Epithelial cell of esophagus (primary cell): ENCODE results near the gene KLC4.
"Not testable (repeated sequence)": the region's sequence is repeated elsewhere in the genome, so short reads cannot be mapped to it uniquely, and the experiment has no call there.

ENCODE experiments used
- DNase-seq: peaks from one replicate; pipeline ENCODE4 v3.0.0; 2010; ENCODE audit warnings: low read depth
- H3K4me3 ChIP-seq: 2 replicates; pipeline ENCODE4 v1.5.1; 2011; ENCODE audit warnings: mild to moderate bottlenecking, low read length, control low read depth
- CTCF ChIP-seq: IDR thresholded peaks from 2 replicates; pipeline ENCODE4 v1.5.1; 2011; ENCODE audit warnings: low read depth, mild to moderate bottlenecking, low read length, control low read depth, inconsistent platforms; ENCODE audit not compliant: insufficient read depth; ENCODE audit errors: missing control alignments

KLC4 gene

GRCh38 chr6:43077333-43077809, 17.9 kb downstream of the KLC4 start:
- TF ChIP-seq CTCF, result no peak
- peak; percentile 67 for DNase-seq
- H3K4me3 ChIP-seq, result peak overlapping the region; percentile 83

GRCh38 chr6:43077981-43078511, 18.6 kb downstream of the KLC4 start:
- no peak for TF ChIP-seq CTCF
- peak overlapping the region; percentile 83 for H3K4me3 ChIP-seq
- DNase-seq, result no peak

- TF ChIP-seq CTCF, result no peak
- no peak overlapping the region for H3K4me3 ChIP-seq
- DNase-seq, result no peak
Measured at GRCh38 chr6:43078691-43079090, 19.3 kb downstream of the KLC4 start.

- no peak for TF ChIP-seq CTCF
- no peak for DNase-seq
- H3K4me3 ChIP-seq, result no peak overlapping the region
Measured at GRCh38 chr6:43081043-43081442, 21.6 kb downstream of the KLC4 start.

- DNase-seq, H3K4me3 ChIP-seq: not testable (repeated sequence)
Measured at GRCh38 chr6:43081922-43082321, 22.5 kb downstream of the KLC4 start.

GRCh38 chr6:43082806-43083655, 23.6 kb downstream of the KLC4 start:
- no peak for DNase-seq
- H3K4me3 ChIP-seq, result no peak overlapping the region
- TF ChIP-seq CTCF, result no peak

- no peak overlapping the region for H3K4me3 ChIP-seq
- DNase-seq, result no peak
- no peak for TF ChIP-seq CTCF
Measured at GRCh38 chr6:43086022-43086658, 26.7 kb downstream of the KLC4 start.
